GM19025 (cell line): ENCODE results near the gene SLC12A1.
A peak's percentile ranks its signal among the peaks of the same experiment; 100 is the strongest.
"Not testable (repeated sequence)": the region's sequence is repeated elsewhere in the genome, so short reads cannot be mapped to it uniquely, and the experiment has no call there.

ENCODE experiments used
- ATAC-seq: cut with Tn5 transposase; IDR thresholded peaks from one replicate; pipeline ENCODE4 v1.9.1; 2021; ENCODE audit warnings: mild to moderate bottlenecking, low read depth, moderate library complexity; ENCODE audit not compliant: unreplicated experiment

The SLC12A1 gene

DNA sequence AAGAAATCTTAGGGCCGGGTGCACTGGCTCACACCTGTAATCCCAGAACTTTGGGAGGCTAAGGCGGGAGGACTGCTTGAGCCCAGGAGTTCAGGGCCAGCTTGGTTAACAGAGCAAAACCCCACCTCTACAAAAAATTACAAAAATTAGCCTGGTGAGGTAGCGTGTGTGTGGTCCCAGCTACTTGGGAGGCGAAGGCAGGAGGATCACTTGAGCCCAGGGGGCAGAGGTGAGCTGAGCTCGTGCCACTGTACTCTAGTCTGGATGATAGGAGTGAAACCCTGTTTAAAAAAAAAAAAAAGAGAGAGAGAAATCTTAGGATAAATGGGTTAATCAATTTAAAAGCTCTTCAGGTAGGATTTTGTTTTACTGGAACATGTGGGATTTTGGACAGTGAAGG, 93.9 kb downstream of the SLC12A1 start:
- ATAC-seq, result no peak

DNA sequence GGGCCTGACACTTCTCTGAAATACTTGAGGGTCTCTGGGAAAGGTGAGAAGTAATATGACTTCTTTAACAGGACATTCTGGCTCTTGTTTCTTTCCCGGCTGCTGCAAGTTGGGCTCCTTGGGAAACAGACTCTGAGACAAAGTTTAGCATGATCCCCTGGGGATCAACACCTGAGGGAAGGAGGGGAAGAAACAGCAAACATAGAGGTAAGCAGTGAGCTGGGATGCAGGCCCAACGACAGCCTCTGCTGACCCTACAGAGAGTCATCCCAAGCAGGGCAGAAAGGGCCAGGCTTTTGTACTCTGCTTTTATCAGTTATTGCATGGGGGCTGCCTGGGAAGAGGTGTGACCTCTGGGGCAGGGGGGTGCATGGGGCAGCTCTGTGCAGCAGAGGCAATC, 98.3 kb downstream of the SLC12A1 start:
- ATAC-seq, result no peak

DNA sequence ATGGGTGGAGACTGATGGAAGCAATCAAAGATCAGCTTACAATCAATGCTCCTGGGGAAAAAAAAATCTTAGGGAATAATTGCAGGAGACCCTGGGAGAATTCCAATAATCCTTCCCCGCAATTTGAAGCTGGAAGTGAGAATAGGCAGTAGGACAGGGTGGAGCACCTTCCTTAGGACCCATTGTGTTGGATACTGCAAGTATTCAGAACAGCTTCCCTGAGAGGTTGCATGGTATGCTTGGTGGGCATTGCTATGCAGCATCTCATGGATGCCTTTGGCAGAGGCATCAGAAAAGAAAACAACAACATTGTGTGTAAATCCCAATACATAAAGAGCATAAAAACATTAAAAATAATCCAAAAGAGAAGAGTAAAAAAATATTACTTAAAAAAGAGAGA, 100.5 kb downstream of the SLC12A1 start:
- no peak for ATAC-seq

DNA sequence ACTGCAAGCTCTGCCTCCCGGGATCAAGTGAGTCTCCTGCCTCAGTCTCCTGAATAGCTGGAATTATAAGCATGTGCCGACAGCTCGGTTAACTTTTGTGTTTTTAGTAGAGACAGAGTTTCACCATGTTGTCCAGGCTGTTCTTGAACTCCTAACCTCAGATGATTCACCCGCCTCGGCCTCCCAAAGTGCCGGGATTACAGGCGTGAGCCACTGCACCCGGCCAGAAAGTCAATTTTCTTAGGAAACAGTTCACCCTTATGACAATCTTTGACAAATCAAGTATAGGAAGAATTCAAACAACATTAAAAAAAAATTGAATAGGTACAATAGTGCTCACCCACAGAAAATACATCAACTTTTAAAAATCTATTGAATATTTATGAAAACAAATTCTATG, 101.5 kb downstream of the SLC12A1 start:
- no peak for ATAC-seq

DNA sequence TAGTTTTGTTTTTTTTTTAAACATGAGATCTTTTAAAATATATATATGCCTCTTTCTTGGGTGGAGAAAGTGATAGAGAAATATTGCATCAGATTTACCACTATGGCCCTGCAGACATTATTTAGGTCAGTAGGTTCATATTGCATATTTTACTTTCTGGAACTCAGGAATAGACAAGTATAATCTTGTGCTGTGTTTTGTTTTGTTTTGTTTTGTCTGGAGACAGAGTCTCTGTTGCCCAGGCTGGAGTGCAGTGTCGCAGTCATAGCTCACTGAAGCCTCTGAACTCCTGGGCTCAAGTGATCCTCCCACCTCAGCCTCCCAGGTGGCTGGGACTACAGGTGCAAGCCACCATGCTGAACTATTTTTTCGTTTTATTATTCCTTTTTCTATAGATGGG, 103.6 kb downstream of the SLC12A1 start:
- ATAC-seq, result no peak

DNA sequence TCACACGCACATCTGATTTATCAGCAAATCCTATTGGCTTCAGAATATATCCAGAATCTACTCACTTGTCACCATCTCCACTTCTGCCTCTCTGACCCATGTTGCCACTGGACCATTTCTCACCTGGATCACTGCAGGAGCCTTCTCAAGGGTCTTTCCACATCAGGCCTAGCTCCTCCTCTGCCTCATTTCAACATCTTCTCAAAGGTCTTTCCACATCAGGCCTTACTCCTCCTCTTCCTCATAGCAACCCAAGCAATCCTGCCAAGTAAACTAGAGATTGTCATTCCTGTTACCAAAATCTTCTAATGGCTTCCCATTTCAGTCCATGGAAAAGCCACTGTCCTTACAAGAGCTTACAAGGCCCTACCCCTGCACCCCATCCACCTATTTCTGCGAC, 107.1 kb downstream of the SLC12A1 start:
- no peak for ATAC-seq

DNA sequence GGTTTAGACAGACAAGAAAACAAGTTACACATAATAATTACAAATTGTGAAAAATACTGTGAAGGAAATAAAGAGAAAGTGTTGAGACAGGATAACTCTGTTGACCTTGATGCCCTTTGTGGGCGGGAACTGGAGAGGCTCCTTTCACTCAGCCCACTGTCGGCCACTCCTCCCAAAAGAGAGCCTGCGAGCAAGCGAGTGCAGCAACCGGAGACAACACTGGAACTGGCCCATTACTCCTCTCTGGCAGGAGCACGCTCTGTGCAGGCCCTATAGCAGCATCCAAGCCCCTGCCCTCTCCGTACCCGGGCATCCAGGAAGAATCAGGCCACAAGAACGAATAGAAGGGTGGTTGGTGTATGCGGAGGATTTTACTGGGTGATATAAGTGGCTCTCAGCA, 108.9 kb downstream of the SLC12A1 start:
- ATAC-seq, result no peak

DNA sequence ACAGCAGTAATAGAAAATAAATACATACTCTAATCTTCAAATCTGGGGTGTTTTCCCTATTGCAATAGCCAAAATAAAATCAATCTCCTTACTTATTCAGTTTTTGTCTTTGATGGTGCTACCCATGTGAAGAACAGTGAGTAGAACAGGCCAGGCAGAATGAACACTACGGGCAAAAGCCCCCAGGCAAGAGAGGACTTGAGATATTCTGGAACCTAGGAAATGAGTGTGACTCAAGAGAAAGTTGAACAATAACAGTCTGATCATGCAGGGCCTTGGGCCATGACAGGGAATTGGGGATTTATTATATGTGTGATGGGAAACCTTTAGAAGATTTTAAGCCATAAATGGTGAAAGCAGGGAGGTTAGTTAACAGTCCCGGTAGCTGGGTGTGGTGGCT, 111.1 kb downstream of the SLC12A1 start:
- no peak for ATAC-seq

DNA sequence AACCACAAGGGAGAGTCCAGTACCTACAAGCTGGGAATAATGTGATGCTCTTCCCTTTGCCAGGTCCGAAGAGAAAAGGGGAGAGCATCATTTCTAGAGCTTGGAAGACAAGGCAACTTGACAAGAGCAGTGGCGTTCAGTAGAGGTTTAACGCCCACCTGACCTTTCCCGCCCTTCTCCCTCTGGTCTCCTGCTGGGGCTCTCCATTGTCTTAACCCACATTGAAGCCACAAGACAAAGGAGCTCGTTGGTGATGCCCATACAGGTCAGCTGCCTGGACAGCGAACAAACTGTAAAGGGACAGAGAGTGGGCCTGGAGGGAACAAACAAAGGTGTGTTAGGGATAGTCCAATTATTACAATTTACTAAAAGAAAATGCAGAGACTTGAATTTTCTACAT, 112.0 kb downstream of the SLC12A1 start:
- no peak for ATAC-seq

DNA sequence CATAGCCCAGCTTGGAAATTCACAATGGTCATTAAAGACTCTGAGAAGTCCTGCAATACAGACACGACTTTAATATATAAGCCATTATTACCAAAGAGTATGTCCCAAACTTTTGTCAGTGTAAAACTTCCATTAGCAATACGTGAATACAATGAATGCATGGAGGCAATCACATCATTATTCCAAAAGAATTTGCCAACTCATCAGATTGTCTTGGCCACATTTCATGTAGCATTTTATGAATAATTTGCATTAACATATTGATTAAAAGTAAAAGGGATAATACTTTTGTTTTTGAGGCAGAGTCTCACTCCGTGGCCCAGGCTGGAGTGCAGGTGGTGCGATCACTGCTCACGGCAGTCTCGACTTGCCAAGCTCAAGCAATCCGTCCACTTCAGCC, 117.2 kb downstream of the SLC12A1 start:
- ATAC-seq, result no peak

DNA sequence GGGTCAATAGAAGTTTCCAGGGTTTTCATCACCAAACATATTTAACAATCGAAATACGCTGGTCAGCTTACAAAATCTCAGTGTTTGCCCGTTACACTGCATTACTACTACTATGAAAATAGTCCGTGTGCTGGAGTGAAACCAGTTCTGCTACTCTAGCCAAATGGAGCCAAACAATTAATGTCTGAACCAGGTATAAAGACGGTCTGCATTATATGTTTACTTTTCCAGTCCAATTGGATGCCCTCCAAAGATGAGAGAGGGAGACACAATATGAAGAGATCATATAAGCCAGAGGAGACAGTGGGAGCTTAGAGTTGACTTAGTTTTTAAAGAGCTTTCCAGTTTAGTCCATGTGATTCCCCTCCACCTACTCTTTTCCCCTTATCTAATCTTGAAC, 118.8 kb downstream of the SLC12A1 start:
- no peak for ATAC-seq

DNA sequence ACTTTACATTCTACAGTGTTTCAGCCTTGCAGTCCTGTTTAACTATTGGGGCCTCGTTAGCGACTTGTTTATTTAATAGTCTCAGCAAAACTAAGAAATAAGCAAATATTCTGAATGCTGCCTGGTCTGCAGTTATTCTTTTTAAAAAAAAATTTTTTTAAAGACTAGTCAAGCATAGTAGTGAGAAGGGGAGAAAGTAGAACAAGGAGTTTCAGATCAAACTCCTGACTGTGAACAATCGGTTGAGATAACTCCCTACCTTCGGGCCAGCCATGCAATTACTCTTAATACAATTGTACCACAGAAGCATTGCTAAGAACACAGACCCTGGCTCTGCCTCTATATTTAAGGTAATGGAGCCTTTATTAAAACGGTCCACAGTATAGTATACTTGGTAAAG, 119.3 kb downstream of the SLC12A1 start:
- ATAC-seq, result no peak

DNA sequence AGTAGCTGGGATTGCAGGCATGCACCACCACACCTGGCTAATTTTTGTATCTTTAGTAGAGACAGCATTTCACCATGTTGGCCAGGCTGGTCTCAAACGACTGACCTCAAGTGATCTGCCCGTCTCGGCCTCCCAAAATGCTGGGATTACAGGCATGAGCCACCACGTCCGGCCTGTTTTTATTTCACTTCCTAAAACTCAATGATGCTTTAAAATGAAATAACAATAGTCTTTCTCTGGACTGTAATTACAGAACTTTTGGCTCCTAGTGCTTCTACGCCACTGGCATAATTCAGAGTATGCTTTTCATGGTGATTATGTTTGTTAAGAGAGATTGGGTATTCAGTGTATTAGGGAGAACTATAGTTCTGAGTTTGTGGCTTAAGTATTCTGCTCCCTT, 120.1 kb downstream of the SLC12A1 start:
- ATAC-seq, result not testable (repeated sequence)

DNA sequence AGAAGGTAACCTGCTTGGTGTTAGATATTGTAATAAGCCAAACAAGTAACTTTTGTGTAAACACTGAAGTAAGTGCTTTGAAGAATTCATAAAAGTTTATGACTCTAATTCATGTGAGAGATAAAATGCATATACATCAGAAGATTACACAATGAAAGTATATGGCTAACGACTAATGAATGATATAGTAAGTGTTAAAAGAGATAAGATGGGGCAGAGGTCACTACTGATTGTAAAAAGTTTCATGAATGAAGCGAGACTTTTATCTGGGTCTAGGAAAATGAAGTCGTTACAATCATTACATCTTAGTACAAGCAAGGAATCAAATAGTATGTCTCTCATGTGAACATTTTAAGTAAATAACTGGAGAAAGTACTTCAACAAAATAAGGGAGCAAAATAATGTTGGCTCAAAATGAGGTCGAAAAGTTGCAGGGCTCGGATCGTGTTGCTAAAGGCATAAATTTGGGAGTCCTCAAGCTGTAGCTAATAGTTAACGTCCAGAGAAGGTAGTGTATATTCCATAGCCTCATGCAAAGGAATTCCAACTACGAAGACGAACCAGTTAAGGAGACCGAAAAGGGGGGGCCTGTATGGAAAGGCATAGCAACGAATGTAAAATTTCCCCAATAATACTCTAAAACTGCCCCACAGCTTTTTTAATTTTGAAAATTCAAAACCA, 124.1 kb downstream of the SLC12A1 start:
- no peak for ATAC-seq

DNA sequence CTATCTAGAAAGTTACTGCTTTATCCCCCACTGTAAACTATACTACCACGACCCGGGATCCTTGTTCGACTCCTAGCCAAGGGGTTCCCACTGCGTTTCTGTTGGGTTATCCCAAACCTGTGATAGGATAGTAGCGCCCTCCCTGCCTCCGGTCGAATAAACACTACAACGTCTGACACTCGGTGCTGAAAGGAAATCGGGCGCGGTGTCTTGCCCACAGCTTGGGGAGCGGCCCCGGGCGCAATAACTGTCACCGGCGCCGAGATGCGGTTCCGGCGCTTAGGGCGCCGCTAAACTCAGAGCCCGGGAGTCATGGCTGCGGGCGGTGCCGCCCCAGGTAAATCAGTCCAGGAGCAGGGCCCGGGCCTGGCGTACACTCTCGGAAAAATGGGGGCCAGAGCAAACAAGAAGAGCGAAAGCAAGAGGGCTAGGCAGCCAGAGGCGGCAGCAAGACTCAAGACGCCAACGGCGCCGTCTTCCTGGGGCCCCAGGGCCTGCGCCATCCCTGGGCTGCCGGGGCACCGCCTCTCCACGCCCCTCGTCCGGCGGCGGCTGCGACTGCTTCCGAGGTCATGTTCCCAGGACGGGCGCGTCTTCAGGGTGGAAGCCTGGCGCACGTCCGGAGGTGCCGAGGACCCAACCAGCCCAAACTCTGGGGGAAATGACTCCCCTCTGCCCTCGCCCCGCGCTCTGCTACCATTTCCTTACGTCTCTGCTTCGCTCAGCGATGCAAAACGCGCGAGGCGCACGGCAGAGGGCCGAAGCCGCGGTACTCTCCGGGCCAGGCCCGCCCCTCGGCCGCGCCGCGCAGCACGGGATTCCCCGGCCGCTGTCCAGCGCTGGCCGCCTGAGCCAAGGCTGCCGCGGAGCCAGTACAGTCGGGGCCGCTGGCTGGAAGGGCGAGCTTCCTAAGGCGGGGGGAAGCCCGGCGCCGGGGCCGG, 125.0 kb downstream of the SLC12A1 start, which contains the start of gene DUT:
DUT (plus strand) TSS at position 575 of the 941 bp plus-strand sequence; CDS start at position 662, 87 bp downstream.
- ATAC-seq, result peak; percentile 89

DNA sequence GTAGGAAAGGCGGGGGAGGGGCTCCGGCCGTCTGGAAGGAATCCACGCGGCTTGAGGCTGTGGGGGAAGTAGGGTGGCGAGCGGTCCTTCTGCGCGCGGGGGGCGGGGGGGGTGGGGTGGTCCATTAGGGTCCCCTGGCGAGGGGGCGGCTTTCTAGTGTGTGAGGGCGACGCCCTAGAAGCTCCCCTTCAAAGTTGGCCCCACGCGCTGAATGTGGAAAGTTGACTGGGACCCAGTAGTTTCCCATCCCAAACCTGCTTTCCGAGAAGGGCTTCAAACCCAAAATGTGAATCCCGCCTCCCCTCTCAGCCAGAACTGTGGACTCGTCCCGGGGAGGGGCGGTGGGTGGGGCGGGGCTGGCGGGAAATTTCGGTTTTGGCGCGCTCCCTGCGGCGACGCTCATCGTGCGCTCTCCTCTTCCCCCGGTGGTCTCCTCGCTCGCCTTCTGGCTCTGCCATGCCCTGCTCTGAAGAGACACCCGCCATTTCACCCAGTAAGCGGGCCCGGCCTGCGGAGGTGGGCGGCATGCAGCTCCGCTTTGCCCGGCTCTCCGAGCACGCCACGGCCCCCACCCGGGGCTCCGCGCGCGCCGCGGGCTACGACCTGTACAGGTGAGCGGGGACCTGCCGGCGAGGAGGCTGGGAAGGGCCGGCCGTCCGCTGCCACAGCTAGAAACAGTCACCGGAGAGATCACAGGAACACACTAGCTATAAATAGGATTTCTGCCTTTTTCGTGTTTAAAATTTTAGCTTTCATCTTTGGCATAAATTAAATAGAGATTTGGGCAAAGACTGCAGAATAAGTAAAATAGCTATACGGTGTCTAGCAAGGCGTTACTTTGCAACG, 125.9 kb downstream of the SLC12A1 start:
- ATAC-seq, result peak; percentile 46

DNA sequence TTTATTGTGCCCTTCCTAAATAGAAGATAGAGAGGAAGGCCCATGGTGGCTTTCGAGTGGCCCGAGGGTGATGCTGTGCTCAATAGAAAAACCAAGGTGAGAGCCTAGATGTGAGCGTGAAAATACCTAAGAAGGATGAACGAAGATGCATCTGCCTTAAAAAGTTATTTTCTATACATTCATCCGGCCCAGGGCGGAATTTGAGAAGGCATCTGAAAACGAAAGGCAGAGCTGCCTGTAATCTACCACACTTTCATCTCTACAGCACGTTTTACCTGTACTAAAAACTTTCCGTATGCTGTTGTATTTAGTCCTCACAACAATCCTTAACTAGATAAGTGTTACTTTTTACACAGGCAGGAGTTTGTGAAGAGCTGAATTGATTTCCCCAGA, 126.5 kb downstream of the SLC12A1 start:
- no peak for ATAC-seq

DNA sequence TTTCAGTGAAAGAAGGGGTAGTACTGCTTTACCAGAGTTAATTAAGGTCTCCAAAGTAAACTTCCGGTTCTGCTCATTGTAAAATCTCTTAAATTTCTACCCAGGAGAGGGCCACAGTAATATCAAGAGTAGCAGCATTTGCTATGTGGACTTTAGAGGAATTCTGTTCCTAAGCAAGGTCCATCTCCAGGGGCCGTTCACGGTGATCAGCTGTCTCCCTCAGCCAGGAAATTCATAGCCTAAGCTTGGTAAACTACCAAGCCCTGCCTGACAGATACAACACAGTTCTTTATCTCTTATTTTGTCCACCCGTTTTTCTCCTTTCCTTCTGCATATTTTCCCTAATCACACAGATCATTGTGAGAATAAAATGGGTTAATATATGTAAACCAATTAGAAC, 127.4 kb downstream of the SLC12A1 start:
- ATAC-seq, result no peak

DNA sequence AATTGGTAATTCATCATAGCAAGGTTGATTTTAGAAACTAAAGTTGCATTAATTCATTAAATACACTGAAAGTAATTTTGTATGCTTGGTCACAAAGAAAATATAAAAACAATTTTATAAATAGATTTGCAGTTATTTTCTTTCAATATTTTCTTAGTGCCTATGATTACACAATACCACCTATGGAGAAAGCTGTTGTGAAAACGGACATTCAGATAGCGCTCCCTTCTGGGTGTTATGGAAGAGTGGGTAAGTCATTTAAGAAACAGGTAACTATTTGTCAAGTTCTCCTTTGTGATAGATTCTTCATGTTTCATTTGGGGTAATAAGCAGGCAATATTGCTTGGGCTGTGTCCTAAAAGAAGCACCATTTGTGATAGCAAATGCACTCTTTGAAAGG, 128.2 kb downstream of the SLC12A1 start:
- ATAC-seq, result no peak

DNA sequence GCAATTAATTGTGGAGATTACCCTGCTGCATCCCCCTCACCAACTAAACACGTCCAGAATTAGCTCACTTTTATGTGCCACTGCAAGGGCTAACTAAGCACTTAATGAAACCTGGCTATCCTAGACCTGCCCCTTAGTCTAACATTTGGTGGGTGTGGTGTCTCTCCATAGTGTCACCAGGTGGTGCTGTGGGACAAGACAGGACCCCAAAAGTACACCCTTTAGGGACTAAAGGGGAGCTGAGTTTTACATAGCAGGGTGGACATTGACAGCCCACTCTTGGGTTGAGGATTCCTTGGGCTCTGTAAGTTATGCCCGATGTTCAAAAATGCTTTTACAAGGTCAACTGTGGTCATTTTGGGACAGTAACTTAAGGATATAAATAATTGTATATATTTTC, 130.8 kb downstream of the SLC12A1 start:
- ATAC-seq, result no peak

DNA sequence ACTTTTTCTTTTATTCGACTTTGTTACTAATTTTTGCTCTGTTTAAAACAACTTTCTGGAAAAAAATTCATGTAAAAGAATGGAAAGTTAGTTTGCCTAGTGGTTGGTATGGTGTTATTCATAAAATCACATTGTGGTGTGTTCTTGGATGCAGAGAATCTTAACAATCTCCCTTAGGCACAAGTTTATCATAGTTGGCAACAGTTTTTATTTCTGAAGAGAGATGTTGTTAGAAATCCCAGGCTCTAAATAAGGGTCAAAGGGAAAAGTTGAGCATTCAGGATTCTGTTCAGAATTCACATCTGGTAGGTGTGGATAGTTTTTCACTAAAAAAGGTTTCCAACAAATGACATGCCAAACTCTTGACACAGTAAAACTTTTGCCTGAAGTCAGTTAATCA, 131.5 kb downstream of the SLC12A1 start:
- no peak for ATAC-seq
